NCI-H510A (cell line): ENCODE measurements around the gene PLA2G12A.

Experiments
- DNase-seq: peaks from one replicate; lab custom pipeline; 2025; lab: John Stamatoyannopoulos, UW

The PLA2G12A gene

GRCh38 chr4:109676886-109677285, 53.0 kb downstream of the PLA2G12A start:
- no peak for DNase-seq

DNA sequence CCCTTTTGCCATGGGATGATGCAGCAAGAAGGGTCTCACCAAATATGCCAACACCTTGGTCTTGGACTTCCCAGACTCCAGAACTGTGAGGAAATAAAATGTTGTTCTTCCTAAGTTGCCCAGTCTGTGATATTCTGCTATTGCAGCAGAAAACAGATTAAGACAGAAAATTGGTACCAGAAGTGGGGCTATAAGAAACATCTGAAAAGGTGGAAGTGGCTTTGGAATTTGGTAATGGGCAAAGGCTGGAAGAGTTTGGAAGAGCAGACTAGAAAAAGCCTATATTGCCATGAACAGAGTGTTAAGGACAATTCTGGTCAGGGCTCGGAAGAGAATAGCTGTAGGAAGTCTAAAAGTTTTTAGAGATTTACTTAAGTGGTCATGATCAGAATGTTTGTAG, 54.0 kb downstream of the PLA2G12A start:
- no peak for DNase-seq

DNA sequence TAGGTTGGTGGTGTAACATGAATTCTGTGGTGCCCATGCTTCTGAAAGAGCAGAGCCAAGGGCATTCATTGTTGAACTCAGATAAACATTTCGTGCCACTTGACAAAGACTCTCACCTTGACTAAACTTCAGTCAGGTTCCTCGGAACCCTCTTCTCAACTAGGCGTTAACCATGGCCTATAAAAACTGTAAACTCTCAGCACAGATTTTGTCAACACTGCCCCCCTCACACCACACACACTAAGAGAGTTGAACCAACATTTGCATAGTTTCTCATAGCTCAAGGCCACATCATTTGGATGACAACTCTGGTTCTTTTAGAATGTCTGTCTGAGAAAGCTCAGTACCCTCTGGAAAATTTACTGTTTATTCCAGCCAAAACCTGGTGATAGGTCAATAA, 54.7 kb downstream of the PLA2G12A start:
- DNase-seq: no peak

- no peak for DNase-seq
These were observed 56.6 kb downstream of the PLA2G12A start for GRCh38 chr4:109673303-109673702.

- no peak for DNase-seq
These were observed 57.5 kb downstream of the PLA2G12A start for GRCh38 chr4:109672169-109672930.

GRCh38 chr4:109671350-109671749, 58.5 kb downstream of the PLA2G12A start:
- no peak for DNase-seq

GRCh38 chr4:109665783-109666485, 63.9 kb downstream of the PLA2G12A start:
- no peak for DNase-seq

DNA sequence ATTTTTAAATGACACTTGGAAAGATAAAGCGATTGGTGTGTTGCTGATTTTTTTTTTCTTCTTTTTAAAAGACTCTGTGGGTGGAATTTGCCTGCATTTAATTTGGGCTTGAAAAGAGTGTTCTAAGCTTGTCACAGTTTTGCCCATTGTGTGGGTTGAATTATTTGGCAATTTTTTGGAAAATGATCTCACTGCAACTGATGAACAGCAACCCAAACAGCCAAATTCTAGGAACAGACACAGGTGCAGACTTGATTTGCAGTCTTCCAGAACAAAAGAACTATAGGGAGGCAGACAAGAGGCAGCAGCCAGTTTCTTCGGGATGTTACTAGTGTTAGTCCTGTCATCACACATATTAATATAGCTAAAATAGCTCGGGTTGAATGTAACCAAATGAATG, 67.1 kb downstream of the PLA2G12A start:
- no peak for DNase-seq

DNA sequence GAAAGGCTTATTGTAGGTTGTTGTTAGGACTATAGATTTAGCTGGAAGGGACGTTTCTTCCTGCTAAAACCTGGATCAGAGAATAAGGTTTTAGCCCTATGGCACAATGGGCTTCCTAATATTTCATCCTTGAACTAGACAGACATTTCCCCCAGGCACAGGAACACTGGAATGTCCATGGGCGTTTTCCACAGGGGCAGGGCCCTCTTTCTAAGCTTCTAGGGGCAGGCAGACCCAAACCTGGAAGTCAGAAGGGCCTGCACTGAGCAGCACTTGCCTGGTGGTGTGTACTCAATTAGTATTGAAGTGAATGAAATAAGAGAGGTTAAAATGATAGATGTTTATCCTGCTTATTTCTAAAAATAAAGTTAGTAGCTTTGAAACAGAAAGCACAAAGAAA, 67.8 kb downstream of the PLA2G12A start:
- no peak for DNase-seq
